Psoas muscle (tissue), 8 donors: Measurements from ENCODE around the gene ST6GALNAC3. TPM values are rescaled to one million over a fixed set of nuclear protein-coding genes. Genes with fewer than 3 reads are reported as not detected.

Experiments used
- ATAC-seq, 4 donors: fragments of 200-7000 bp; cut with Tn5 transposase; one replicate each; pipeline ENCODE4 v1.9.1; 2020; ENCODE audit warnings: moderate library complexity in 3 of 4, mild to moderate bottlenecking in 2 of 4
- DNase-seq, 2 donors: peaks; one replicate each; pipeline ENCODE4 v3.0.0-alpha.2; 2020
- H3K27ac ChIP-seq: fragments of 200-600 bp; one replicate; pipeline ENCODE4 v1.8.0; 2022
- H3K27me3 ChIP-seq, 3 donors: fragments of 200-600 bp in 1 of 3; one replicate each; pipeline versions ENCODE4 v1.6.1 to v1.8.0; 2013 to 2022; ENCODE audit warnings: low read length in 2 of 3, mild to moderate bottlenecking in 2 of 3, moderate library complexity in 1 of 3; ENCODE audit not compliant: insufficient read depth in 3 of 3
- H3K36me3 ChIP-seq, 2 donors: fragments of 200-600 bp in 1 of 2; one replicate each; pipeline versions ENCODE4 v1.6.1 to v1.8.0; 2013 to 2022; ENCODE audit warnings: low read depth in 1 of 2, mild to moderate bottlenecking in 1 of 2, moderate library complexity in 1 of 2; ENCODE audit not compliant: insufficient read depth in 1 of 2
- H3K4me1 ChIP-seq: fragments of 200-600 bp; one replicate; pipeline ENCODE4 v1.8.0; 2022
- H3K4me3 ChIP-seq: fragments of 200-600 bp; one replicate; pipeline ENCODE4 v1.8.0; 2022; ENCODE audit warnings: mild to moderate bottlenecking
- H3K9me3 ChIP-seq: fragments of 200-600 bp; one replicate; pipeline ENCODE4 v1.8.0; 2022
- CTCF ChIP-seq: fragments of 200-600 bp; IDR thresholded peaks from one replicate; pipeline ENCODE4 v1.8.0; 2022; ENCODE audit warnings: antibody characterized with exemption
- WGBS, 3 donors: extraction: QIAGEN DNeasy Blood & Tissue Kit; methylation state at CpG; one replicate each; pipeline versions ENCODE4 v1.1.6 to v1.1.7; 2013; 5-methylcytosine and 5-hydroxymethylcytosine counted together
- intact Hi-C, 2 donors: fragments of 100-400 bp; cut with DNase I; formaldehyde crosslinking; loops; one replicate each; pipeline versions ENCODE4 v1.11.0 to v1.14.2; 2022
- polyA plus RNA-seq, 3 donors: library from polyadenylated mRNA; stranded (reverse); fragments of 200-250 nt; gene quantifications; one replicate each; pipeline ENCODE4 v1.2.3, GENCODE V29; 2013
- total RNA-seq, 4 donors: library from RNA; stranded (reverse); fragmentation: NEBNext Ultra II Directional in 2 of 4; extraction: Animal tissue kit (Norgen Biotek cat#: 25700) in 2 of 4; gene quantifications; one replicate each; pipeline versions ENCODE4 v1.2.1 to v1.2.4, GENCODE V29; 2021 to 2023
- donor health status: healthy with polysubstance abuse.
- donor health status: DM: no; HTN: no; CAD: no; lungs with moderate emphysema.
- donor health status: Bipolar disorder and iron deficiency.
- donor health status: healthy.
- donor health status: DM: yes; HTN: yes; CAD: no.
- donor health status: DM: no; HTN: no; CAD: no.
- donor health status: DM: no; HTN: no; CAD: no.
- donor health status: DM: yes; HTN: yes; CAD: no.

Gene ST6GALNAC3
- total and polyA plus RNA-seq, 7 donors, result 1.3 to 5.4 (median 2.3) TPM

DNA sequence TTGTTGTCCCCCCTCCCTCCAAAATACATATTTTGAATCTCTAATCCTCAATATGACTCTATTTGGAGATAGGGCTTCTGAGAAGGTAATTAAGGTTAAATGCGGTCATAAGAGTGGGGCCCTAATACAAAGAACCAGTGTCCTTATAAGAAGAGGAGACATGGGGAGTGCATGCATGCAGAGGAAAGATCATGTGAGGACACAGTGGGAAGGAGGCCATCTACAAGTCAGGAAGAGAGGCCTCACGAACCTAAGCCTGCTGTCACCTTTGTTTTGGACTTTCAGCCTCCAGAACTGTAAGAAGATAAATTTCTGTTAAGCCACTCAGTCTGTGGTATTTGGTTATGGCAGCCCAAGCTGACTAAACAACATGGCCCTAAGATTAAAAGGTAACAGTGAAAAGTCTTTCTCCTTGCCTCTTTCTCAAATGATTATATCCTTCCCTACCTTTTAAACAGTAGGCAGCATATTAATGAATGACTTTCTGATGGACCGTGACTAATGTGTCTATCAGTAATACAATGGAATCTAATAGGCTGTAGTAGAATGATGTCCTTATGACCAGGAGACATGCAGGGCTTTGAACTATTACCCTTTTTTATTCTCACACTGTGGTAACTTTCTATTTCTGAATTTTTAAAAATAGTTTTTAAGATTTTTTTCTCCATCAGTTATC, 40.6 kb upstream of the ST6GALNAC3 start:
- ATAC-seq (no peak), DNase-seq (no peak)
- Histone ChIP-seq H3K27me3 (no peaks in the 10 kb centered on the region), H3K4me1 (no peaks in the 10 kb centered on the region), H3K27ac (no peak overlapping the region), H3K36me3 (no peaks in the 10 kb centered on the region), H3K4me3 (no peak overlapping the region), H3K9me3 (no peaks in the 10 kb centered on the region)
- intact Hi-C loops, result no loop called here
- WGBS, 3 donors, result 83 to 88% (median 84%) methylated on average over 3 of the region's 3 CpGs
- no peak for TF ChIP-seq CTCF

- 31 to 52% (median 49%) methylated on average over 2 of the region's 2 CpGs for WGBS, 3 donors
- no peak for TF ChIP-seq CTCF
- Histone ChIP-seq H3K27ac (no peak overlapping the region), H3K36me3 (no peaks in the 10 kb centered on the region), H3K9me3 (no peaks in the 10 kb centered on the region), H3K4me3 (no peak overlapping the region), H3K4me1 (no peaks in the 10 kb centered on the region), H3K27me3 (no peaks in the 10 kb centered on the region)
- intact Hi-C loops, result no loop called here
- no peak for ATAC-seq
- no peak for DNase-seq
These were observed 39.5 kb upstream of the ST6GALNAC3 start for GRCh38 chr1:76035053-76035452.

DNA sequence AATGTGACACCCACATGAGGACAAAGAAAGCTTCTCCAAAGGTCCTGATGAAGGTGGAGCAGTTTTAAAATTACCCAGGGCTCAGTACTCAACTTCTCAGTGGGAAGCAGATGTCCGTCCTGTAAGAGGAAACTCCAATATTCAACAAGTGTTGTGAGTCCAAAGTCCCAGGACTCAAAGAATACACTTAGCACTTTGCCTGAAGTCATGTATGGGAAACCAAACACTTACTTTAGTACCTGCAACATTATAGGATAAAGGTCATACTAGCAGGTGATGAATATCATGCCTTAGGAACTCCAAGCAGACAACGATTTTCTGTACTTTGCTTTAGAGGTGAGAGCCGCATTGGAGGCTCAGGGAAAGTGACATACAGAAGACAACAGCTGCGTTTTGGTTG, 37.2 kb upstream of the ST6GALNAC3 start:
- intact Hi-C loops, result no loop called here
- H3K36me3 ChIP-seq, result no peaks in the 10 kb centered on the region
- no peak for TF ChIP-seq CTCF
- H3K27ac ChIP-seq, result no peak overlapping the region
- DNase-seq, result no peak
- H3K4me3 ChIP-seq, result no peak overlapping the region
- no peak for ATAC-seq
- H3K9me3 ChIP-seq, result no peaks in the 10 kb centered on the region
- 42 to 50% (median 45%) methylated on average over 4 of the region's 4 CpGs for WGBS, 3 donors
- H3K27me3 ChIP-seq, result no peaks in the 10 kb centered on the region
- no peaks in the 10 kb centered on the region for H3K4me1 ChIP-seq

- H3K27ac ChIP-seq, result no peak overlapping the region
- H3K9me3 ChIP-seq, result no peaks in the 10 kb centered on the region
- intact Hi-C loops, result no loop called here
- no peaks in the 10 kb centered on the region for H3K36me3 ChIP-seq
- ATAC-seq, result no peak
- no peak for DNase-seq
- no peaks in the 10 kb centered on the region for H3K27me3 ChIP-seq
- H3K4me1 ChIP-seq, result no peaks in the 10 kb centered on the region
- WGBS, 3 donors, result 67 to 71% (median 70%) methylated on average over 3 of the region's 3 CpGs
- TF ChIP-seq CTCF, result no peak
- no peak overlapping the region for H3K4me3 ChIP-seq
These were observed 36.1 kb upstream of the ST6GALNAC3 start for GRCh38 chr1:76038287-76039004.
